ENCODE measurements around the gene LRP1-AS.

The LRP1-AS gene

GRCh38 chr12:57146961-57147944, at the start of gene LRP1-AS:
TSS of gene LRP1-AS (minus strand) at chr12:57147619.
- DNase-seq = no peak

DNA sequence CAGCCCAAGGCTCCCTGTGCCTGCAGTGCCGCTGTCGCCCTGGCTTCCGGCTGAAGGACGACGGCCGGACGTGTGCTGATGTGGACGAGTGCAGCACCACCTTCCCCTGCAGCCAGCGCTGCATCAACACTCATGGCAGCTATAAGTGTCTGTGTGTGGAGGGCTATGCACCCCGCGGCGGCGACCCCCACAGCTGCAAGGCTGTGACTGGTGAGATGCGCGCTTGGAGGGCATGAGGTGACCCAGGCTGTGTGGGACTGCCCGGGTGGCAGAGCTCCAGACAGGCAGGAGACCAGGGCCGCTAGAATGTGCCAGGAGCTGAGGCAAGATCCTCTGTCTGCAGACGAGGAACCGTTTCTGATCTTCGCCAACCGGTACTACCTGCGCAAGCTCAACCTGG, 49.5 kb upstream of the LRP1-AS start:
- no peak for DNase-seq

- DNase-seq = no peak
Measured at GRCh38 chr12:57196439-57196838, 49.0 kb upstream of the LRP1-AS start.

DNA sequence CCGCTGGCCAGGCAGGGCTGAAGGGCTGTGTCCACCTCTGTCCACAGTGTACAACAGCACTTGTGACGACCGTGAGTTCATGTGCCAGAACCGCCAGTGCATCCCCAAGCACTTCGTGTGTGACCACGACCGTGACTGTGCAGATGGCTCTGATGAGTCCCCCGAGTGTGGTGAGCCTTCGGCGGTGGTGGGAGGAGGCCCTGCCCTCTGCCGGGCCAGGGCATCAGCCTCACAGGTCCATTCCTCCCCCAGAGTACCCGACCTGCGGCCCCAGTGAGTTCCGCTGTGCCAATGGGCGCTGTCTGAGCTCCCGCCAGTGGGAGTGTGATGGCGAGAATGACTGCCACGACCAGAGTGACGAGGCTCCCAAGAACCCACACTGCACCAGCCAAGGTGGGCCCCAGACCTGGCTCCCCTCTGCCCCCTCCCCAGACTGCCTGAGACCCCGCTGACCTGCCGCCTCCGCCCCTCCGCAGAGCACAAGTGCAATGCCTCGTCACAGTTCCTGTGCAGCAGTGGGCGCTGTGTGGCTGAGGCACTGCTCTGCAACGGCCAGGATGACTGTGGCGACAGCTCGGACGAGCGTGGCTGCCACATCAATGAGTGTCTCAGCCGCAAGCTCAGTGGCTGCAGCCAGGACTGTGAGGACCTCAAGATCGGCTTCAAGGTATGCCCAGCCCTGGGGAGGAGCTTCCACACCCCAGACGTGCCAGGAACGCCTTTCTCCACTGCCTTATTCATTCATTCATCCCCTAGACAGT, 48.4 kb upstream of the LRP1-AS start:
- DNase-seq = no peak

GRCh38 chr12:57195186-57195585, 47.8 kb upstream of the LRP1-AS start:
- DNase-seq = no peak

DNA sequence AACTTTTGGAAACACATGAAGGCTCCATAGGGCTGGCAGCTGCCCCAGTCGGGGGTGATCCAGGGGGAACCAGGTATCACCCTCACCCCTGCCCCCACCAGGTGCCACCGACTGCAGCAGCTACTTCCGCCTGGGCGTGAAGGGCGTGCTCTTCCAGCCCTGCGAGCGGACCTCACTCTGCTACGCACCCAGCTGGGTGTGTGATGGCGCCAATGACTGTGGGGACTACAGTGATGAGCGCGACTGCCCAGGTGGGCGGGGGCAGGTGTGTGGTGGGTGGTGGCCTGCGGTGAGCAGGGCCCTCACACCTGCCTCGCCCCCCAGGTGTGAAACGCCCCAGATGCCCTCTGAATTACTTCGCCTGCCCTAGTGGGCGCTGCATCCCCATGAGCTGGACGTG, 46.8 kb upstream of the LRP1-AS start:
- no peak for DNase-seq

- DNase-seq = no peak
Measured at GRCh38 chr12:57193706-57194245, 46.4 kb upstream of the LRP1-AS start.

- DNase-seq = no peak
Measured at GRCh38 chr12:57192920-57193319, 45.5 kb upstream of the LRP1-AS start.

- DNase-seq = no peak
Measured at GRCh38 chr12:57191410-57191809, 44.0 kb upstream of the LRP1-AS start.

- no peak for DNase-seq
Measured at GRCh38 chr12:57190821-57191220, 43.4 kb upstream of the LRP1-AS start.

DNA sequence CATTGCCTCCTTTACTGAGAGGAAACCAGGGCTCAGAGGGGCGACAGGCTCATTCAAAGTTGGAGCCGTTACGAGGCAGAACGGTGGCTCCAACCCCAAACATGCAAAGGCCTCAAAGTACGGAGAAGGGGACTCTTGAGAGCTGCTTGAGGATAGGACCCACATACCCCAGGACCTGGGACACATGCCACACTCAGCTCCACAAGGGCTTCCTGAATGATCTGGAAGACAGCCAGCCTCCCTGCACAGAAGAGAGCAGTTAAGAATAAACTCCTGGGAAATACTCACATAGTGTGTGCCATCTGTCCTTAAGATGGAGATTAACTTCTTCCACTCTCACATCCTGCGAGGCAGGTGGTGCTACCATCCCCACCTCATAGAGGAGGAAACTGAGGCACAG, 42.6 kb upstream of the LRP1-AS start:
- no peak for DNase-seq

DNA sequence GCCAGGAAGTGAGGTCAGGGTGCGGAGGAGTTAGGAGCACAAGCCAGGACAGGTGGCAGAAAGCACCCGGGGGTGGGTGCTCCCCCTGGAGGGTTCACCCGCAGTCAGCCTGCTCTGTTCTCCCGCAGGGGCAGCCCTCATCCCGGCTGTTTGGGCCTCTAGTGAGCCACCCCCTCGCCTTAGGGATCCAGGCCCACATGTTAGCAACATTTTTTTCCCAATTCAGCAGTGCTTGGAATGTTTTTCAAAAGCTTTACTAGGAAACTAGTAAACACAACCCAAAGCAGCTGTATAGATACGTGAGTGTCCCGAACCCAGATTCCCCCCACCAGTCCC, 40.6 kb upstream of the LRP1-AS start:
- no peak for DNase-seq

DNA sequence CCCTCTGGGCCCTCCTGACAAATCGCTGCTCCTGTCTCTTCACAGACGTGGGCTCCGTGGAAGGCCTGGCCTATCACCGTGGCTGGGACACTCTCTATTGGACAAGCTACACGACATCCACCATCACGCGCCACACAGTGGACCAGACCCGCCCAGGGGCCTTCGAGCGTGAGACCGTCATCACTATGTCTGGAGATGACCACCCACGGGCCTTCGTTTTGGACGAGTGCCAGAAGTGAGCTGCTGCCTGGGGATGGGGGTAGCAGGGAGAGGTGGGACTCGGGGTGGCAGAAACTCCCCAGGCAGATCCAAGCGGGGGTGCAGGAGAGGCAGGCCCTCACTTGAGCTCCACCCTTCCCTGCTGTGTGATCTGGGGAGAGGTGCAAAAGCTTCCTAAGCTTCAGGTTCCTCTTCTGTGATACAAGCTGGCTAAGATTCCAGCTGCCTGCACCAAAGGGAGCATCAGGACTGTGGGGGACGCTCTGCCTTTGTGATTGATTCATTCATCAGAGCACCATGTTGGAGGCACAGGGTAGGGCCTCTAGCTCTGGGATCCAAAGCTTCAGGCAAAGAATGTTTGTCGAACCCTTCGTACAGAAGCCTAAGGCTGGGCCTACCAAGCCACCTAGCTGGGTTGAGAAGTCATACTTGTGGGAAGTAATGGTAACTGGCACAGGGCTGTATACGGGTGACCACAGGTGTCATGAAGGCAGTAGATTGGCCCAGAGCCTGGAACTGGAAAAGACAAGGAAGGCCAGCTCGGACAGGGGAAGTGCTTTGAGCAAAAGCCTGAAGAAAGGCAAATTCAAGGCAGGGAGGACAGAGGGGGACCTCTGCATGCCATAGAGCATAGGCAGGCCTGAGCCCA, 40.0 kb upstream of the LRP1-AS start:
- no peak for DNase-seq

GRCh38 chr12:57185906-57186508, 38.6 kb upstream of the LRP1-AS start:
- DNase-seq = no peak

GRCh38 chr12:57185403-57185802, 38.0 kb upstream of the LRP1-AS start:
- DNase-seq = no peak

- no peak for DNase-seq
Measured at GRCh38 chr12:57183939-57184725, 36.7 kb upstream of the LRP1-AS start.

- DNase-seq = peak; percentile 48 to 50
Measured at GRCh38 chr12:57182918-57183575, 35.6 kb upstream of the LRP1-AS start.

DNA sequence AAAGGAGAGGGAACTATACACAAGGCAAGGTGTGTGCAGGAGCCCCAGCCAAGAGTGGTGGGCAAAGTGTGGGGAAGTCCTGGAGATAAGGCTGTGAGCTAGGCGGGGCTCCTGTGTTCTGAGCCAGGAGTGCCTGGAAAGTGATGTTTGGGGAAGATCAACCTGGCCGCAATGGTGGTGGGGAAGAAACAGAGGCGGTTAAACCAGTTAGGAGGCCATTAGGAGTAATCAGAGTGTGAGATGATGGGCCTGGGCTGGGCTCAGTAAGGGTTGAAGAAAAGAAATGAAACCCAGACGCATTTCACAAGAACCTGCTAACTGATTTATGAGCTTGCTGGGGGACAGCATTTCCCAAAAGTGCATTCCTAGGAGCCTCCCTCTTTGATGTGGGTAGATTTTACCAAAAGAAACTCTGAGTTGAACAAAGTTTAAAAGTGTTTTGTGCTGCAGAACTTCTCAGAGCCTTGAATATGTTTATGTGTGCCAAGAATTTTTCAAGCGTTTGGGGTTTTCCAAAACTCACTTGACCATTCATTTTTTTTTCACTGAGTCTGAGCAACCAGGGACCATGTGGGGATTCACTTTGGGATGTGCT, 34.2 kb upstream of the LRP1-AS start:
- no peak for DNase-seq

DNA sequence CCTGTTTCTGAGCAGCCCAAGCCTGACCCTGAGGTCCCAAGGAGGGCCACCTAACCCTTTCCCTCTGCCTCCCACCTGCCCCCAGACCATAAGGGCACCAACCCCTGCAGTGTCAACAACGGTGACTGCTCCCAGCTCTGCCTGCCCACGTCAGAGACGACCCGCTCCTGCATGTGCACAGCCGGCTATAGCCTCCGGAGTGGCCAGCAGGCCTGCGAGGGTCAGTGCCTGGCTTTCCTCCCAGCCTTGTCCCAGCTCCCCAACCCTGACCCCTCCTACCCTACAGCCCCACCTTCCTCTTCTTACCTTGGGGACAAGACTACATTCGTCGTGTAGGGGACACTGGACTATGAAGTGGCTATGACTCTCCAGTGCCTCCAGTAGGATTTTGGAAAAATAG, 33.7 kb upstream of the LRP1-AS start:
- DNase-seq = no peak

DNA sequence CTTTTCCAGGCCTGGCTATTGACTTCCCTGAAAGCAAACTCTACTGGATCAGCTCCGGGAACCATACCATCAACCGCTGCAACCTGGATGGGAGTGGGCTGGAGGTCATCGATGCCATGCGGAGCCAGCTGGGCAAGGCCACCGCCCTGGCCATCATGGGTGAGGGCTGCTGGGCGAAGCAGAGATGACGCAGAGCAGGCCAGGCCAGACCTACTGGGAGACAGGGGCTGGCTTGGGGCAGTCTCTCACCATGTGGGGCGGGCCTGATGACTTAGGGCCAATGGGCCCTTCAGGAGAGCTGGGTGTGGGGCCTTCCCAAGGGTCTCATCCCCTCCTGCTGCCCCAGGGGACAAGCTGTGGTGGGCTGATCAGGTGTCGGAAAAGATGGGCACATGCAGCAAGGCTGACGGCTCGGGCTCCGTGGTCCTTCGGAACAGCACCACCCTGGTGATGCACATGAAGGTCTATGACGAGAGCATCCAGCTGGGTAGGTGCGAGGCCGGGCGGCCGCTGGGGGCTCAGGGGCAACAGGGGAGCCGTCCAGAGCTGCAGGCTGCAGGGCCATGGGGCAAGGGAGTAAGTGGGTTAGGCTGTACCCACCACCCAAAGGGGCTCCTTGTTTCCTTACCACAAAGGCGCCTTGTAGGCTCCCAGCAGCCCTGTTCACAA, 33.0 kb upstream of the LRP1-AS start:
- no peak for DNase-seq
